Measurements from ENCODE around the gene APOBEC3G. TPM values are rescaled to one million over a fixed set of nuclear protein-coding genes. Genes with fewer than 3 reads are reported as not detected.

The APOBEC3G gene
- total and polyA plus RNA-seq, 2 experiments from 2014 or later, result 2.1 to 3.3 TPM

DNA sequence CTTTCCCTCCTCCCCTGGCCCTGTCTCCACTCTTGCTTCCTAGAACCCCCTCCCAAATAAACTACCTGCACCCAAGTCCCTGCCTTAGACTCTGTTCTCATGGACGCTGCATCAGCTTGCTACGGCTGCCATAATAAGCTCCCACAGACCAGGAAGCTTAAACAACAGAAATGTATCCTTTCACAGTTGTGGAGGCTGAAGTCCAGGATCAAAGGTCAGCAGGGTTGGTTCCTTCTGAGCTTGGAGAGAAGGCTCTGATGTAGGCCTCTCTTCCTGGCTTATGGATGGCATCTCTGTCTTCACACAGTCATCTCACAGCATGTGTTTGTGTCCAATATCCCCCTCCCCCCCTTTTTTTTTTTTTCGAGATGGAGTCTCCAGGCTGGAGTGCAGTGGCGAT lies 52.0 kb downstream of the APOBEC3G start (continued):
- TF ChIP-seq, protein P1, sequence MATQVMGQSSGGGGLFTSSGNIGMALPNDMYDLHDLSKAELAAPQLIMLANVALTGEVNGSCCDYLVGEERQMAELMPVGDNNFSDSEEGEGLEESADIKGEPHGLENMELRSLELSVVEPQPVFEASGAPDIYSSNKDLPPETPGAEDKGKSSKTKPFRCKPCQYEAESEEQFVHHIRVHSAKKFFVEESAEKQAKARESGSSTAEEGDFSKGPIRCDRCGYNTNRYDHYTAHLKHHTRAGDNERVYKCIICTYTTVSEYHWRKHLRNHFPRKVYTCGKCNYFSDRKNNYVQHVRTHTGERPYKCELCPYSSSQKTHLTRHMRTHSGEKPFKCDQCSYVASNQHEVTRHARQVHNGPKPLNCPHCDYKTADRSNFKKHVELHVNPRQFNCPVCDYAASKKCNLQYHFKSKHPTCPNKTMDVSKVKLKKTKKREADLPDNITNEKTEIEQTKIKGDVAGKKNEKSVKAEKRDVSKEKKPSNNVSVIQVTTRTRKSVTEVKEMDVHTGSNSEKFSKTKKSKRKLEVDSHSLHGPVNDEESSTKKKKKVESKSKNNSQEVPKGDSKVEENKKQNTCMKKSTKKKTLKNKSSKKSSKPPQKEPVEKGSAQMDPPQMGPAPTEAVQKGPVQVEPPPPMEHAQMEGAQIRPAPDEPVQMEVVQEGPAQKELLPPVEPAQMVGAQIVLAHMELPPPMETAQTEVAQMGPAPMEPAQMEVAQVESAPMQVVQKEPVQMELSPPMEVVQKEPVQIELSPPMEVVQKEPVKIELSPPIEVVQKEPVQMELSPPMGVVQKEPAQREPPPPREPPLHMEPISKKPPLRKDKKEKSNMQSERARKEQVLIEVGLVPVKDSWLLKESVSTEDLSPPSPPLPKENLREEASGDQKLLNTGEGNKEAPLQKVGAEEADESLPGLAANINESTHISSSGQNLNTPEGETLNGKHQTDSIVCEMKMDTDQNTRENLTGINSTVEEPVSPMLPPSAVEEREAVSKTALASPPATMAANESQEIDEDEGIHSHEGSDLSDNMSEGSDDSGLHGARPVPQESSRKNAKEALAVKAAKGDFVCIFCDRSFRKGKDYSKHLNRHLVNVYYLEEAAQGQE (IDR thresholded peaks at IDR 0.05; ENCODE audit: unreplicated experiment), result no peak
- TF ChIP-seq ZNF114 (CRISPR knock-in tag; IDR thresholded peaks at IDR 0.05) (no peak), POLR2AphosphoS5 (IDR thresholded peaks at IDR 0.05; ENCODE audit: low read depth) (no peak), JUNB (IDR thresholded peaks at IDR 0.05; ENCODE audit: unreplicated experiment) (no peak), EZH2phosphoT487 (IDR thresholded peaks at IDR 0.05; ENCODE audit: unreplicated experiment) (no peak), ZNF331 (CRISPR knock-in tag; IDR thresholded peaks at IDR 0.05; ENCODE audit: low read depth) (no peak), STAT1 (IDR thresholded peaks at IDR 0.05; ENCODE audit: unreplicated experiment) (no peak)
- TF ChIP-seq, protein P2, sequence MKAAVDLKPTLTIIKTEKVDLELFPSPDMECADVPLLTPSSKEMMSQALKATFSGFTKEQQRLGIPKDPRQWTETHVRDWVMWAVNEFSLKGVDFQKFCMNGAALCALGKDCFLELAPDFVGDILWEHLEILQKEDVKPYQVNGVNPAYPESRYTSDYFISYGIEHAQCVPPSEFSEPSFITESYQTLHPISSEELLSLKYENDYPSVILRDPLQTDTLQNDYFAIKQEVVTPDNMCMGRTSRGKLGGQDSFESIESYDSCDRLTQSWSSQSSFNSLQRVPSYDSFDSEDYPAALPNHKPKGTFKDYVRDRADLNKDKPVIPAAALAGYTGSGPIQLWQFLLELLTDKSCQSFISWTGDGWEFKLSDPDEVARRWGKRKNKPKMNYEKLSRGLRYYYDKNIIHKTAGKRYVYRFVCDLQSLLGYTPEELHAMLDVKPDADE (IDR thresholded peaks at IDR 0.05), result no peak

DNA sequence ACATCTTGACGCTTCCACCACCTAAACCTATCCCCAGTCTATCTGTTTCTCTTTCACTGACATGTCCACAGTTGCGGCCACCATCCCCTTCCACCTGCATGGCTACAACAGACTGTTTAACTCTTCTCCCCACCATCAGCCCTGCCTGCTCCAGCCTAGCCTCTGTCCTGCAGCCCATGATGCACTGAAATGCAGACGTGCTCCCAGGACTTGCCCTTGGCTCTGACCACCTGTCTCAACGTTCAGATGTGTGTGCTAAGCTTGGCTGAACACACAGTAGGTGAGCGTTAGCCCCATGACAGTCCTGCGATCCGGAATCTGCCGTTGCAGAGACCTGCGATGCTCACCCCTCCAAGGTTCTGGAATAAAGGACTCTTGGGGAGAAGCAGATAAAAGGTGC lies 52.7 kb downstream of the APOBEC3G start:
- H3K27me3 Mint-ChIP-seq (ENCODE audit: insufficient read depth, low read depth, poor library complexity), result peaks cover 18% of the 10 kb centered on the region
- Histone ChIP-seq H3F3A (replicated peaks; ENCODE audit: low read depth) (no peaks in the 10 kb centered on the region), H3K79me2 (replicated peaks; ENCODE audit: insufficient read depth) (no peaks in the 10 kb centered on the region), H3K27ac (ENCODE audit: low read depth) (no peak overlapping the region), H3K9me2 (ENCODE audit: insufficient read depth) (no peaks in the 10 kb centered on the region), H3K36me3 (ENCODE audit: insufficient read depth) (no peaks in the 10 kb centered on the region), H4K20me1 (replicated peaks; ENCODE audit: insufficient read depth) (no peaks in the 10 kb centered on the region), H3K27me3 (ENCODE audit: insufficient read depth) (no peaks in the 10 kb centered on the region; the same call in 1 of the 2 replicates), H3K4me3 (no peak overlapping the region), H3K4me2 (no peak overlapping the region), H3K4me1 (ENCODE audit: insufficient read depth) (peaks cover 13% of the 10 kb centered on the region), H2AFZ (no peak overlapping the region)
- no peak for ATAC-seq
- DNase-seq (ENCODE audit: low spot score), result no peak
- peaks cover 5% of the 10 kb centered on the region; the same call in 1 of the 3 replicates for H3K9me3 Mint-ChIP-seq
- H3K4me1 Mint-ChIP-seq, result peaks cover 24% of the 10 kb centered on the region
- H3K4me3 Mint-ChIP-seq, result no peak overlapping the region
- H3K36me3 Mint-ChIP-seq (ENCODE audit: low read depth), result no peaks in the 10 kb centered on the region
- no peak overlapping the region for H3K27ac Mint-ChIP-seq
- TF ChIP-seq, protein P2 (IDR thresholded peaks at IDR 0.05), result no peak
- TF ChIP-seq CREB1 (CRISPR knock-in tag; IDR thresholded peaks at IDR 0.05; ENCODE audit: low read depth), result no peak
- TF ChIP-seq JUNB (IDR thresholded peaks at IDR 0.05; ENCODE audit: unreplicated experiment), result no peak
- TF ChIP-seq, protein P3, sequence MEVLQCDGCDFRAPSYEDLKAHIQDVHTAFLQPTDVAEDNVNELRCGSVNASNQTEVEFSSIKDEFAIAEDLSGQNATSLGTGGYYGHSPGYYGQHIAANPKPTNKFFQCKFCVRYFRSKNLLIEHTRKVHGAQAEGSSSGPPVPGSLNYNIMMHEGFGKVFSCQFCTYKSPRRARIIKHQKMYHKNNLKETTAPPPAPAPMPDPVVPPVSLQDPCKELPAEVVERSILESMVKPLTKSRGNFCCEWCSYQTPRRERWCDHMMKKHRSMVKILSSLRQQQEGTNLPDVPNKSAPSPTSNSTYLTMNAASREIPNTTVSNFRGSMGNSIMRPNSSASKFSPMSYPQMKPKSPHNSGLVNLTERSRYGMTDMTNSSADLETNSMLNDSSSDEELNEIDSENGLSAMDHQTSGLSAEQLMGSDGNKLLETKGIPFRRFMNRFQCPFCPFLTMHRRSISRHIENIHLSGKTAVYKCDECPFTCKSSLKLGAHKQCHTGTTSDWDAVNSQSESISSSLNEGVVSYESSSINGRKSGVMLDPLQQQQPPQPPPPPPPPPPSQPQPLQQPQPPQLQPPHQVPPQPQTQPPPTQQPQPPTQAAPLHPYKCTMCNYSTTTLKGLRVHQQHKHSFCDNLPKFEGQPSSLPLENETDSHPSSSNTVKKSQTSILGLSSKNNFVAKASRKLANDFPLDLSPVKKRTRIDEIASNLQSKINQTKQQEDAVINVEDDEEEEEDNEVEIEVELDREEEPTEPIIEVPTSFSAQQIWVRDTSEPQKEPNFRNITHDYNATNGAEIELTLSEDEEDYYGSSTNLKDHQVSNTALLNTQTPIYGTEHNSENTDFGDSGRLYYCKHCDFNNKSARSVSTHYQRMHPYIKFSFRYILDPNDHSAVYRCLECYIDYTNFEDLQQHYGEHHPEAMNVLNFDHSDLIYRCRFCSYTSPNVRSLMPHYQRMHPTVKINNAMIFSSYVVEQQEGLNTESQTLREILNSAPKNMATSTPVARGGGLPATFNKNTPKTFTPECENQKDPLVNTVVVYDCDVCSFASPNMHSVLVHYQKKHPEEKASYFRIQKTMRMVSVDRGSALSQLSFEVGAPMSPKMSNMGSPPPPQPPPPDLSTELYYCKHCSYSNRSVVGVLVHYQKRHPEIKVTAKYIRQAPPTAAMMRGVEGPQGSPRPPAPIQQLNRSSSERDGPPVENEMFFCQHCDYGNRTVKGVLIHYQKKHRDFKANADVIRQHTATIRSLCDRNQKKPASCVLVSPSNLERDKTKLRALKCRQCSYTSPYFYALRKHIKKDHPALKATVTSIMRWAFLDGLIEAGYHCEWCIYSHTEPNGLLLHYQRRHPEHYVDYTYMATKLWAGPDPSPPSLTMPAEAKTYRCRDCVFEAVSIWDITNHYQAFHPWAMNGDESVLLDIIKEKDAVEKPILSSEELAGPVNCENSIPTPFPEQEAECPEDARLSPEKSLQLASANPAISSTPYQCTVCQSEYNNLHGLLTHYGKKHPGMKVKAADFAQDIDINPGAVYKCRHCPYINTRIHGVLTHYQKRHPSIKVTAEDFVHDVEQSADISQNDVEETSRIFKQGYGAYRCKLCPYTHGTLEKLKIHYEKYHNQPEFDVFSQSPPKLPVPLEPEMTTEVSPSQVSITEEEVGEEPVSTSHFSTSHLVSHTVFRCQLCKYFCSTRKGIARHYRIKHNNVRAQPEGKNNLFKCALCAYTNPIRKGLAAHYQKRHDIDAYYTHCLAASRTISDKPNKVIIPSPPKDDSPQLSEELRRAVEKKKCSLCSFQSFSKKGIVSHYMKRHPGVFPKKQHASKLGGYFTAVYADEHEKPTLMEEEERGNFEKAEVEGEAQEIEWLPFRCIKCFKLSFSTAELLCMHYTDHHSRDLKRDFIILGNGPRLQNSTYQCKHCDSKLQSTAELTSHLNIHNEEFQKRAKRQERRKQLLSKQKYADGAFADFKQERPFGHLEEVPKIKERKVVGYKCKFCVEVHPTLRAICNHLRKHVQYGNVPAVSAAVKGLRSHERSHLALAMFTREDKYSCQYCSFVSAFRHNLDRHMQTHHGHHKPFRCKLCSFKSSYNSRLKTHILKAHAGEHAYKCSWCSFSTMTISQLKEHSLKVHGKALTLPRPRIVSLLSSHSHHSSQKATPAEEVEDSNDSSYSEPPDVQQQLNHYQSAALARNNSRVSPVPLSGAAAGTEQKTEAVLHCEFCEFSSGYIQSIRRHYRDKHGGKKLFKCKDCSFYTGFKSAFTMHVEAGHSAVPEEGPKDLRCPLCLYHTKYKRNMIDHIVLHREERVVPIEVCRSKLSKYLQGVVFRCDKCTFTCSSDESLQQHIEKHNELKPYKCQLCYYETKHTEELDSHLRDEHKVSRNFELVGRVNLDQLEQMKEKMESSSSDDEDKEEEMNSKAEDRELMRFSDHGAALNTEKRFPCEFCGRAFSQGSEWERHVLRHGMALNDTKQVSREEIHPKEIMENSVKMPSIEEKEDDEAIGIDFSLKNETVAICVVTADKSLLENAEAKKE (CRISPR knock-in tag; IDR thresholded peaks at IDR 0.05), result no peak
- TF ChIP-seq POLR2AphosphoS5 (IDR thresholded peaks at IDR 0.05; ENCODE audit: low read depth), result no peak
- no peak for TF ChIP-seq EZH2phosphoT487 (IDR thresholded peaks at IDR 0.05; ENCODE audit: unreplicated experiment)
- TF ChIP-seq, protein P4, sequence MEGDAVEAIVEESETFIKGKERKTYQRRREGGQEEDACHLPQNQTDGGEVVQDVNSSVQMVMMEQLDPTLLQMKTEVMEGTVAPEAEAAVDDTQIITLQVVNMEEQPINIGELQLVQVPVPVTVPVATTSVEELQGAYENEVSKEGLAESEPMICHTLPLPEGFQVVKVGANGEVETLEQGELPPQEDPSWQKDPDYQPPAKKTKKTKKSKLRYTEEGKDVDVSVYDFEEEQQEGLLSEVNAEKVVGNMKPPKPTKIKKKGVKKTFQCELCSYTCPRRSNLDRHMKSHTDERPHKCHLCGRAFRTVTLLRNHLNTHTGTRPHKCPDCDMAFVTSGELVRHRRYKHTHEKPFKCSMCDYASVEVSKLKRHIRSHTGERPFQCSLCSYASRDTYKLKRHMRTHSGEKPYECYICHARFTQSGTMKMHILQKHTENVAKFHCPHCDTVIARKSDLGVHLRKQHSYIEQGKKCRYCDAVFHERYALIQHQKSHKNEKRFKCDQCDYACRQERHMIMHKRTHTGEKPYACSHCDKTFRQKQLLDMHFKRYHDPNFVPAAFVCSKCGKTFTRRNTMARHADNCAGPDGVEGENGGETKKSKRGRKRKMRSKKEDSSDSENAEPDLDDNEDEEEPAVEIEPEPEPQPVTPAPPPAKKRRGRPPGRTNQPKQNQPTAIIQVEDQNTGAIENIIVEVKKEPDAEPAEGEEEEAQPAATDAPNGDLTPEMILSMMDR (conservative IDR thresholded peaks at IDR 0.05; ENCODE audit: low read depth in 2 of 2), result no peak
